HG02678 (cell line): ENCODE measurements around the gene CTU2.
A peak's percentile ranks its signal among the peaks of the same experiment; 100 is the strongest.

Experiments used
- ATAC-seq: cut with Tn5 transposase; IDR thresholded peaks from one replicate; pipeline ENCODE4 v1.9.1; 2021; ENCODE audit warnings: mild to moderate bottlenecking, moderate library complexity; ENCODE audit not compliant: unreplicated experiment

Gene CTU2

DNA sequence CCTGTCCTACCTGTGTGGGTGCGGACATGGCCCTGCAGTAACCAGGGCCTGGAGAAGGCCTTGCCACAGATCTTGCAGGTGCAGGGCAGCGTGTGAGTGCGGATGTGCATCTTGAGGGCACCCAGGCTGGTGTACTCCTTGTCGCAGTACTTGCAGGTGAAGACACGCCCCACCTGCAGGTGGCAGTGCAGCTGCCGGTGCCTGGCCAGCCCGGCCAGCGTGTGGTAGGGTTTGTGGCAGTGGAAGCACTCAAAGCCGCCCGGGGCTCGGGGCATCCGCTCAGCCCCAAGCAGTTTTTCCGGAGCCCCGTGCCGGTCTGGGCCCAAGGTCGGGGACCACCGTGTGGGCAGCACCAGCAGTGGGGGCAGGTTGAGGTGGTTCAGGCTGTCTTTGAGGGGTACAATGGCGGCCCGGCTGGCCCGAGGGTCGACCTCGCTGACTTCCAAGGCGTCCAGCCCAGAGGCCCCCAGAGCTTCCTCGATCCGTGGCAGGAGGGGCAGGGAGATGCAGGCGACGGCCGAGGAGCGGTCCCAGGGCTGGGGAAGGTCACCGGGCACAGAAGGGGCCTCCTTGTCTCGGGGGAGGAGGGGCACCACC, 25.1 kb upstream of the CTU2 start:
- no peak for ATAC-seq

DNA sequence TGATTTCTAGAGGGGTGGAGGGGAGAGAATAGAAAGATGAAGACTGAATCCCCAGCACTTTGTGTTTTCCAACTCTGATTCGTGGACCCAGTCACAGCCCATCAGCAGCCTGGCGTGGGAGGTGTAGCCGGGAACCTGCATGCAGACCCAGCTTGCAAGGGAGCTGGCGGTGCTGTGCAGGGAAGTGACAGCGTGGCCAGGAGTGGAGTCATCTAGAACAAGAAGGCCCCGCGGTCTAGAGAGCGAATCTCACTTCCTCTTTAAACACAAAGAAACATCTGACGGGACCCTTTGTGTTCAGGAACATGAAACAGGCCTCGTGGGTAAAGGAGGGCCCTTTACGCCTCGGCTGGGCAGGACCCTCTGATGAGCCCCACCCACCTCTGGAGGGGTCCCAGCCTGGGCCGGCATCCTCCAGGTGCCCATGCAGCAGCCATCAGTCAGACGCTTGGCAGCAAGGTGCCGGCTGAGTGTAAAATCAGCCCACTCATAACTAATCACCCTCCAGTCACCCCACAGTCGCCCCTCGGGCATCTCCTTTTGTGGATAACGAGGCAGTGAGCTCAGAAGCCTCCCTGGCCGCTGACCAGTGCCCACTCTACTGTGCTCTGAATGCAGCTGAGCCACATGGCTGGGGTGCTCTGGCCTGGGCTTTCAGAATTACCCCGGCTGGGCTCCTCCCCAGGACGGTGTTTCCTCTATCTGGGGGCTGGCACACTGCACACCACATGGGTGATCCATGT, 24.4 kb upstream of the CTU2 start:
- ATAC-seq = peak; percentile 70

- no peak for ATAC-seq
Observed at GRCh38 chr16:88684569-88685155, 21.6 kb upstream of the CTU2 start.

DNA sequence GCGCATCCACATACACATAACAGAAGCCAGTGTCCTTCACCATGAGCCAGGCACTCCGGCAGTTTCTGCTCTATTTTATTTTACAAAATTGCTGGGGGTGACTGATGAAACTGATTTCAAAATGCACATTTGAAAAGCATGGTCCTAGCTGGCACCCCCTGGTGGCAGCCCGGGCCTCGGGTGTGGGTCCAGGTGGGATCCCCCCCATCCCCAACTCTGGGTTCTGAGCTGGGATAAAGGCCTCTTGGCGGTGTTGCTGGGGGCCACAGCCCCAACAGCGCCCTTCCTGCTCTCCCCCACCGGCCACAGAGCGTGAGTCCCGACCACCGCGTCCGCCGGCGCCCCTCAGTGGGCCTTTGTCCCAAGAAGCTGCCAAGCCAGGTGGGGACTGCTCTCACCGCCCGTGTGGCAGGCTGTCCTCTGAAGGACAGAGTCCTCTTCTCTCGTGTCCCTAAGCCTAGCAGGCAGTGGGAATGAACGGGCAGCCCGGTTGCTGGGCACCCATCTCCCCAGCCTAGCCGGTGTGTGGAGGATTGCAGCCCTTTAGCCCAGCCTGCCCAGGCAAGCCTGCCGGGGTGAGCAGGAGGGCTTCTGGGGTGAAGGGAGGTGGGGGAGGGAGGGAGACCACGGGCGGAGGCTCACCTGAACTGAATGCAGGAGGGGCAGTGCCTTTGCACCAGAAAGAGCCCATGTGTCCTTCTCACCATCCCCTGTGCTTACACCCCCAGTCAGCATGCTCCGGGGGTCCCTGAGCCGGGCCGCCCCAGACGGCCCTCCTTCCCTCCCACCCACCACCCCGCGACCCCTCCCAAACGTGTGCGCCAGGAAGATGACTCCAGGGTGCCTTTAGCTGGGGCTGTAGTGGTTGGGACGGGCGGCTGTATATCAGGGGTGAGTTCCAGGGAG, 20.9 kb upstream of the CTU2 start:
- no peak for ATAC-seq

DNA sequence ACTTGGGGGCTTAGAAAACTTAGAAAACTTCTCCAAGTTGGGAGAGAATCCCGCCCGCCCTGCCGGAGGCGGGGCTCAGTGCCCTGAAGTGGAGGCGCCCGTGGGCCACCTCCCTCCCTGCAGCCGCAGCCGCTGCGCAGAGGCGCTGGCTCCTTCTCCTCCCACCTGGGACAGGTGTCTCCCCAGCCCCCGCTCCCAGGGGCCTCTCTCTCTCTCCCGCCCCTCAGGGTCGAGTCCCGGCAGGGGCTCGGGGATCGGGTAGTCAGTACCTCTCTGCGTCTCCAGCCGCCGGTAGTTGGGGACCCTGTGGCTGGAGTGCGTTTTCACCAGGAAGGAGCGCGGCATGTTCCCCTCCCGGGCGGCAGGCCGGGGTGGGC, 20.3 kb upstream of the CTU2 start:
- peak; percentile 16 for ATAC-seq

DNA sequence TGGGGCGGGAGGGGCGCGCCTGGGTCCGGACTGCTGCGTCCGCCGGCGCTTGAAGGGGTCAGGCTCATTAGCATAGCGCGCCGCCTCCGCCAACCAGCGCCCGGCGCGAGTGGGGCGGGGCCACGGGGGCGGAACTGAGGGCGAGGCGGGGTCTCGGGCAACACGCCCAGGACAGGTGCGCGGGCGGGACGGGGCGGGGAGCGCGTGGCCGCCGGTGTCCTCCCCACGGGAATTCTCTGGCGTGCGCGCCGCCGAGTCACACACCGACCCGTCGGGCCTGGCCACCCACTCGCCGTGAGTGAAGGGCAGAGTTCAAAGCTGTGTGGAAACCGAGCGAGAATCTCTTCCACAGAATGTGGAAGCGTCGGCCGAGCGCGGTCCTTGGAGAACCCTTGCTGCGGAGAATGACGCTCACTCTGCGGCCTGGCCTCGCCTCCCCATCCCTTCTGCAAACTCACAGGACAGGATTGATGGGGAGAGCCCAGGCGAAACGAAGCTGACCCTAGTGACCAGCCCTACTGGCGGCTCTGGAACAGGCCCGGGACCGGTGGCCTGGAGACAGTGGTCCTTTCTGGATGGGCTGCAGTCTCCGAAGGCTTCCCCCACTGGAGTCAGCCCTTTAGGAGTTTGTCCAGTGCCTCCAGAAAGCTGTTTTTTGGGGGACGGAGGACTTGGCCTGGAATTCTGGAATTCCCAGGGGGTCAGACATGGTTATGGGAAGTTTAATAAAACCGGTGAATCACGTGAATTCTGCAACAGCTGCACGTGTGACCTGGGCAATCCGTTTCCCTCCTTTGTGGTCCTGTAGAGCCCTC, 19.7 kb upstream of the CTU2 start, which contains the start of gene SNAI3:
TSS of gene SNAI3 (minus strand) at position 69 of the 815 bp plus-strand sequence. CDS start 101 bp downstream, outside the sequence.
- ATAC-seq = peak; percentile 76

DNA sequence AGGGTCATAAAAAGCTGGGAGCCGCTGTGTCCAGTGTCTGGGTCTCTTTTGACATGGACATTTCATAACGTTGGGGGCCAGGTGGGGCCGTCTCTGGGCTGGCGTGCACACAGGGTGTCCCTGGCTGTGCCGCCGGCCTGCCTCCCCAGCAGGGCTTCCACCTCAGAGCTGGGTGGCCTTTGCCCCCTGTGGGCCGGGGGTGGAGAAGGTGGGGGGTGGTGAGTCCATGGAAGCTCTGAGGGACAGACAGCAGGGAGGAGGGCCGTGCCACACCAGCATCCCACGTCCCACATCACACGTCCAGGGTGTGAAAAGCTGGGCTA, 19.1 kb upstream of the CTU2 start:
- no peak for ATAC-seq

DNA sequence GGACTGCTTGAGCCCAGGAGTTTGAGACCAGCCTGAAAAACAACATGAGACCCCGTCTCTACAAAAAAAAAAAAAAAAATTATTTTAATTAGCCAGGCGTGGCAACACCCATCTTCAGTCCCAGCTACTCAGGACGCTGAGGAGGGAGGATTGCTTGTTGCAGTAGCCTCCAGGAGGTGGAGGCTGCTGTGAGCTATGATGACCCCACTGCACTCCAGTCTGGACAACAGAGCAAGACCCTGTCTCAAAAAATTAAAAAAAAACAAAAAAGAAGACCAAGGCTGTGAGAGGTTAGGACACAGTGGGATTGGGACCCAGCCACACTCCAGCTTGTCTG, 18.7 kb upstream of the CTU2 start:
- ATAC-seq = no peak

GRCh38 chr16:88688013-88688778, 18.1 kb upstream of the CTU2 start:
- ATAC-seq = no peak

GRCh38 chr16:88690341-88691128, 15.8 kb upstream of the CTU2 start:
- ATAC-seq = no peak

- ATAC-seq = no peak
Observed at GRCh38 chr16:88691129-88691813, 15.0 kb upstream of the CTU2 start.

DNA sequence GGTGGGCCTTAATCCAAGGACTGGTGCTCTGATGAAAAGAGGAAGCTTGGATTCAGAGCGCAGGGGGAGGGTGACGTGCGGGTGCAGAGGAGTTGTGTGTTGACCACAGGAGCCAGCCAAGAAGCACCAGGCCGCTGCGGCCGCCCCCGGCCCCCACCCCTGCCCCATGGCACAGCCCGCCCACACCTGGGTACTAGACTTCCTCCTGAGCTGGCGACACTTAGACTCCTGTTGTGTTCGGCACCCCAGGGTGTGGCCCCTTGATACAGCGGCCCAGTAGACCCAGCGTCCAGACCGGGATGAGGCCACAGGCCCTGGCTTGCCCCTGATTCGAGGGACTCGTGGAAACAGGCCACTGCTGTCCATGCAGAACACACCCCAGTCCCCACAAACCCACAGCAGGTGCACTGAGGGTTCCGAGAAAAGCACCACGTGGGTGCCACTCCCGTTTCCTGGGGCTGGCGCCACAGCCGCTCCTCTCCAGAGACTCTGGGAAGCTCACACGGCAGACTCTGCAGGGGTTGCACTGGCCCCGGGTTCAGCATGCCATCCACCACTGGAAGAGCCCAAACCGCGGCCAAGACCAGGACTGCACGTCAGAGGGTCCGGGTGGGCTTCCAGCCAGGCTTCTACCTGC, 14.3 kb upstream of the CTU2 start:
- ATAC-seq = no peak

DNA sequence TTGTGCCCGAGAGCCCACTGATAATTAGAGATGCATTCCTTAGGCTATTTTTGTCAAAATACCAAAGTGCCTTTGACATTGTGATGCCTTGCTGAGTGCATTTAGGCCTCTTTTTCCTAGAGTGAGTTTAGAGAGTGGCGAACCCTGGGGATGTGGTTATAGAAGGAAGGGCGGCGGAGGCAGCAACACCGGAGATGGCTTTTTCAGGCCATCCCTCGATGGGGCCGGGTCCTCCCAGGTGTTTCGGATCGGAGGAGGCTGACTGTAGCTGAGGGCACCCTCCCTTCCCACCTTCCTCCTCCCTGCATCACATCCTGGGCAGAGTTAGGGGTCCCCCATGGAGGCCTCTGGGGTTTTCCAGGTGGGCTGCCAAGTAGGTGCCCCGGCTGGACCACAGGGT, 13.4 kb upstream of the CTU2 start:
- ATAC-seq = no peak

- ATAC-seq = no peak
Observed at GRCh38 chr16:88693420-88694177, 12.7 kb upstream of the CTU2 start.

GRCh38 chr16:88694221-88695087, 11.8 kb upstream of the CTU2 start:
- no peak for ATAC-seq

DNA sequence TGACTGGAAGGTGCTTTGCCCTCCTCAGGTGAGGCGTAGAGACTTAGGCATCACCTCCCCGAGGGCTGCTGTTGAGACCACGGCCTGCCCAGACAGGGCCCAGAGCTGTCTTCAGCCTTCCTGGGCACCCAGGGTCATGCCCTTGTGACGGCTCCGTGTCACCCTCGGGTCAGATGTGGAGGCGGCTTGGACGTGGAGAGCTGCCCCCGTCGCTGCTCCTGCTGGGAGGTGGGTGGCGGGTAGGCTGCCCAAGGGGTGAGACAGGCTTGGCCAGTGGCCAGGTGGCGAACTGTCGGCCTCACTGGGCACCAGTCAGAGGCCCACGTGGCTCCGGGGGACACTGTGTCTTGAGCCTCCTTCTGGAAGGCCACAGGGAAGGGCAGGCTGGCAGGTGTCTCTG, 11.1 kb upstream of the CTU2 start:
- ATAC-seq = no peak
